ENCODE results near the gene UBR2. TPM values are rescaled to one million over a fixed set of nuclear protein-coding genes. Genes with fewer than 3 reads are reported as not detected.

The UBR2 gene
- total RNA-seq, 2 donors from 2014 or later, result 35.1 to 40.7 TPM

DNA sequence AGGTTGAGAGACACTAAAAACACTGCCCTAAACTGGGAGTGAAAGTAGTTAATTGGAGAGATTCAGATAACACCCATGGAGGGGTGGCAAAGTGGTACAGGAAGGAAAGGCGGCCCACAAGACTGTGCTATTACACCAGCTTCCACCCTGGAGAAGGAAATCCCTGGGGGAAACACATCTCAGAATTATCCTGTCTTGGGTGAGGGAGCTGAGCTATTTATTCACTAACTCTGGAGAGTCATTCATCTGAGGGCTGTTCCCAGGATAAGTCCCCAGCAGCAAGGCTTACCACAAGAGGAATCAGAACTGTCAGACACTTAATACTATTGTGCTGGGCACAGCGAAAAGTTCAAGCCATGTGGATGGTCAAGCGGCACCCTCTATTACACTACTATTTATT lies 172.1 kb downstream of the UBR2 start:
- H3K9me3 ChIP-seq (ENCODE audit: control insufficient read depth, low read length, poor library complexity, severe bottlenecking), result no peaks in the 10 kb centered on the region
- Mint-ChIP-seq H3K4me3 (no peak overlapping the region), H3K36me3 (ENCODE audit: low read depth) (no peaks in the 10 kb centered on the region), H3K27me3 (no peaks in the 10 kb centered on the region), H3K27ac (no peak overlapping the region), H3K4me1 (no peaks in the 10 kb centered on the region)
- DNase-seq (no peak), ATAC-seq (no peak)

- DNase-seq (no peak), ATAC-seq (no peak)
- Mint-ChIP-seq H3K4me3 (no peak overlapping the region), H3K27me3 (no peaks in the 10 kb centered on the region), H3K36me3 (ENCODE audit: low read depth) (peaks cover under 1% of the 10 kb centered on the region), H3K4me1 (peaks cover 1% of the 10 kb centered on the region), H3K27ac (no peak overlapping the region)
- no peaks in the 10 kb centered on the region for H3K9me3 ChIP-seq (ENCODE audit: control insufficient read depth, low read length, poor library complexity, severe bottlenecking)
Observed at GRCh38 chr6:42740725-42741124, 176.9 kb downstream of the UBR2 start.

DNA sequence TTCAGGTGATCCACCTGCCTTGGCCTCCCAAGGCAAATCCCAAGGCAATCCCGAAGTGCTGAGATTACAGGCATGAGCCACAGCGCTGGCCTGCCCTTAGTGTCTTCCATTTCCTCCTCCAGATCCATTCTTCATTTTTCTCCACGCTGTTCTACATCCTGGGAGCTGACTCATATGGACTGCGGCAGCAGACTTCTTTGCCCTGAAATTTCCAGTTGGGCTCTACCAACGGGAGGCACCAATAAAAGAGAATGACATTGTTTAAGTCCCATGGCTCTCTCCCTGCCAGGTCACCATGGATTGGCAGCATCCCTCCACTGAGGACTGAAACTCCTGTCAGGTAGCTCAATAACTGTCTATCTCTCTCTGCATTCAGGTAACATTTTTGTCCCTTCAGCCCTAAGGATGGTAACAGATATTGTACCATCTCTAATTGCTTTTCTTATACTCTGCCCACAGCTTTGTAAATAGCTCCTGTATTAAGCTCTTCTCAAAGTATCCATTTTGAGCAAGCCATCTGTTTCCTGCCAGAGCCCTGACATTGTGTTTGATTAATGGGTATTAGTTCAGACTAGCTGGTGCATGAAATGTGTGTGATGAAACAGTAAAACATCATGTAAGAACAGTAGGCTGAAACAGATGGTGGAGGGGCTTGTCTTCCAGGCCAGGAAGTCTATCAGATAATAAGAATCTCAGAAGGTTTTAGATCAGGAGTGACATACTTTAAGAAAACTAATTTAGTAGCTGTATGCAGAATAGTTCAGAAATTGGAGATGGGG lies 178.5 kb downstream of the UBR2 start:
- DNase-seq (no peak), ATAC-seq (no peak)
- H3K36me3 Mint-ChIP-seq (ENCODE audit: low read depth), result peaks cover 2% of the 10 kb centered on the region
- H3K9me3 ChIP-seq (ENCODE audit: control insufficient read depth, low read length, poor library complexity, severe bottlenecking), result no peaks in the 10 kb centered on the region
- H3K27me3 Mint-ChIP-seq, result no peaks in the 10 kb centered on the region
- no peak overlapping the region for H3K27ac Mint-ChIP-seq
- no peak overlapping the region for H3K4me3 Mint-ChIP-seq
- peaks cover 5% of the 10 kb centered on the region for H3K4me1 Mint-ChIP-seq

Other genes with a start within 250 kb of the UBR2 start
- 10 to 100 TPM; 28.6 to 31.2 TPM for gene TRERF1, start 112.1 kb upstream of the UBR2 start, total RNA-seq
- gene PRPH2, start 158.6 kb downstream of the UBR2 start, total RNA-seq, result not detected
- 10 to 100 TPM; 71.5 to 73.2 TPM for gene TBCC, start 182.1 kb downstream of the UBR2 start, total RNA-seq
- 10 to 100 TPM; 31.9 to 34.1 TPM for gene BICRAL, start 218.0 kb downstream of the UBR2 start, total RNA-seq

Measured in T-helper 17 cell (primary cell).